GM12878 (cell line): ENCODE data around the gene CAMTA1. TPM values are rescaled to one million over a fixed set of nuclear protein-coding genes. Genes with fewer than 3 reads are reported as not detected.

Experiments
- ELK1 ChIP-seq: IDR thresholded peaks from 2 replicates; pipeline ENCODE4 v1.6.1; 2012; ENCODE audit warnings: low read depth, low read length, improper control_type of control experiment
- ETV6 ChIP-seq, 2 experiments: fragments of 450-650 bp in 1 of 2; IDR thresholded peaks in 1 of 2; conservative IDR thresholded peaks in 1 of 2; 2 replicates each; pipeline ENCODE4 v1.6.1; 2014; ENCODE audit warnings: antibody characterized with exemption in 1 of 2, borderline replicate concordance in 1 of 2, low read depth in 1 of 2, mild to moderate bottlenecking in 1 of 2, moderate library complexity in 1 of 2
- FOXK2 ChIP-seq: fragments of 450-650 bp; IDR thresholded peaks from 2 replicates; pipeline ENCODE4 v1.6.1; 2017; ENCODE audit warnings: mild to moderate bottlenecking, moderate library complexity
- JUNB ChIP-seq: IDR thresholded peaks from 2 replicates; pipeline ENCODE4 v1.6.1; 2016; ENCODE audit warnings: antibody characterized with exemption, mild to moderate bottlenecking
- MXI1 ChIP-seq: fragments of 150-350 bp; IDR thresholded peaks from 2 replicates; pipeline ENCODE4 v1.6.1; 2011; ENCODE audit warnings: low read depth, mild to moderate bottlenecking, inconsistent platforms, low read length, improper control_type of control experiment
- RELB ChIP-seq: fragments of 450-650 bp; IDR thresholded peaks from 2 replicates; pipeline ENCODE4 v1.6.1; 2017; ENCODE audit warnings: low read depth, mild to moderate bottlenecking, moderate library complexity
- ZBTB40 ChIP-seq: fragments of 450-650 bp; IDR thresholded peaks from 2 replicates; pipeline ENCODE4 v1.6.1; 2016; ENCODE audit warnings: mild to moderate bottlenecking, moderate library complexity, borderline replicate concordance
- ZNF24 ChIP-seq: fragments of 450-650 bp; IDR thresholded peaks from 2 replicates; pipeline ENCODE4 v1.6.1; 2017; ENCODE audit warnings: antibody characterized with exemption, mild to moderate bottlenecking
- ZNF592 ChIP-seq: fragments of 450-650 bp; IDR thresholded peaks from 2 replicates; pipeline ENCODE4 v1.6.1; 2017; ENCODE audit warnings: mild to moderate bottlenecking, moderate library complexity
- polyA plus RNA-seq, 11 experiments: library from polyadenylated mRNA; depleted of rRNA in 4 of 11; unstranded in 6 of 11; stranded (reverse) in 5 of 11; fragments of >200 nt; fragmentation: Nextera tagmentation in 4 of 11; fragmentation: Illumina TruSeq in 1 of 11; extraction: Ambion mirVana in 4 of 11; extraction: Trizol in 1 of 11; gene quantifications; 1 replicate in 1 of 11; 2 replicates in 10 of 11; pipeline versions ENCODE4 v1.2.1 to v1.2.3, GENCODE V29; 2011 to 2016; ENCODE audit warnings: inconsistent platforms in 2 of 11, missing spikeins in 2 of 11, low read depth in 1 of 11
- total RNA-seq, 4 experiments: library from RNA; depleted of rRNA in 3 of 4; stranded (reverse); fragments of >200 nt in 3 of 4; fragmentation: Illumina TruSeq in 1 of 4; extraction: Trizol in 1 of 4; gene quantifications; 2 replicates each; pipeline versions ENCODE4 v1.2.1 to v1.2.3, GENCODE V29; 2013 to 2021
- TF ChIP-seq, protein P1 (sequence below): IDR thresholded peaks from 2 replicates; pipeline ENCODE4 v1.6.1; 2012; ENCODE audit warnings: low read length, inconsistent platforms
- TF ChIP-seq, protein P2 (sequence below), 3 experiments: IDR thresholded peaks in 2 of 3; conservative IDR thresholded peaks in 1 of 3; 2 replicates each; pipeline ENCODE4 v1.5.1; 2011; ENCODE audit warnings: low read depth in 3 of 3, low read length in 3 of 3, mild to moderate bottlenecking in 3 of 3, control low read depth in 2 of 3, moderate library complexity in 2 of 3, inconsistent platforms in 1 of 3, mixed read lengths in 1 of 3; ENCODE audit not compliant: control insufficient read depth in 2 of 3, insufficient read depth in 1 of 3; ENCODE audit errors: extremely low read depth in 1 of 3

Gene CAMTA1
- total and polyA plus RNA-seq, 10 of the 15 experiments (the other 5 are each of a cell fraction or from before 2014, with no cell fraction given) = 37.7 to 148 (median 76.4) TPM

DNA sequence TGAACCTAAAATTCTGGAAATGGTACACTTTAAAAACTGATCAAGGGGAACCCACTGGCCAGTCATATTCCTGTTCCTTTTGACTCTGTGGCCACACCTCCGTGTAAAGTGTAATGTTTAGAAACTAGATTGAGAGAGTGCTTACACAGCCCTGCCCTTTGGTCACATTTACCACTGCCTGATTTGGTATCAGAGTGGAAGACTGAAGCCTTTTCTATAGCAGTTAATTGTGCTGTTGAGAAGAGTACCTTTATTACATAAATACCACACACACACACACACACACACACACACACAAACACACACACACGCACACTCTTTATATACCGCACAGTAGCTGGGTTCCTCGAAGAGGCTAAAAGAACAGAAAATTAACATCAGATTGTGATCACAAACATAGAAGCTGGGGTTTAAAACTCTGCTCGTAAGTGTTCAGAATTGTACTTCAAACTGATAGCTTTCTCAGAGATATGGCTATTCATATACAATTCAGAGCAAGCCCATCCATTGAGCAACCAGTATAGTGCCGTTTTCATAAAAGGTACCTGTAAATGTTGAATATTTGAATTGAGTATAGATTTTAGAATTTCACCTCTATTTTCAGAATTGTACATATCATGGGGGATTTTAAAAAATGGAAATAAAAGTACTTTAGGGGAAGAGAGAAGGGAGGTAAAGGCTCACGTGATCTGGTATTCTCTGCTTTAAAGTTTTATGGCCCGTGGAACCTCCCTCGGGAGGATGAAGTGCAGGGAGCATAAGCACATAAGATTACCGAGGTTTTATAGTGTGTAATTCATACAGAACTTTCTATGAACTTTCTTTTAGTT lies 37.5 kb downstream of the CAMTA1 start (continued):
- TF ChIP-seq, protein P1, sequence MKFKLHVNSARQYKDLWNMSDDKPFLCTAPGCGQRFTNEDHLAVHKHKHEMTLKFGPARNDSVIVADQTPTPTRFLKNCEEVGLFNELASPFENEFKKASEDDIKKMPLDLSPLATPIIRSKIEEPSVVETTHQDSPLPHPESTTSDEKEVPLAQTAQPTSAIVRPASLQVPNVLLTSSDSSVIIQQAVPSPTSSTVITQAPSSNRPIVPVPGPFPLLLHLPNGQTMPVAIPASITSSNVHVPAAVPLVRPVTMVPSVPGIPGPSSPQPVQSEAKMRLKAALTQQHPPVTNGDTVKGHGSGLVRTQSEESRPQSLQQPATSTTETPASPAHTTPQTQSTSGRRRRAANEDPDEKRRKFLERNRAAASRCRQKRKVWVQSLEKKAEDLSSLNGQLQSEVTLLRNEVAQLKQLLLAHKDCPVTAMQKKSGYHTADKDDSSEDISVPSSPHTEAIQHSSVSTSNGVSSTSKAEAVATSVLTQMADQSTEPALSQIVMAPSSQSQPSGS = no peak
- TF ChIP-seq ZNF24 (no peak; the same call in 1 of the 2 replicates), ELK1 (no peak), FOXK2 (no peak), ZBTB40 (no peak), ETV6 (conservative IDR thresholded peaks at IDR 0.05 in 1 of 2, IDR thresholded peaks at IDR 0.05 in 1 of 2; ENCODE audit: borderline replicate concordance in 1 of 2, low read depth in 1 of 2) (no peak), JUNB (peak; percentile 60), MXI1 (no peak), RELB (0 out of 2 replicates have a peak, but pooled peaks have one; percentile 51), ZNF592 (no peak)
- TF ChIP-seq, protein P2, sequence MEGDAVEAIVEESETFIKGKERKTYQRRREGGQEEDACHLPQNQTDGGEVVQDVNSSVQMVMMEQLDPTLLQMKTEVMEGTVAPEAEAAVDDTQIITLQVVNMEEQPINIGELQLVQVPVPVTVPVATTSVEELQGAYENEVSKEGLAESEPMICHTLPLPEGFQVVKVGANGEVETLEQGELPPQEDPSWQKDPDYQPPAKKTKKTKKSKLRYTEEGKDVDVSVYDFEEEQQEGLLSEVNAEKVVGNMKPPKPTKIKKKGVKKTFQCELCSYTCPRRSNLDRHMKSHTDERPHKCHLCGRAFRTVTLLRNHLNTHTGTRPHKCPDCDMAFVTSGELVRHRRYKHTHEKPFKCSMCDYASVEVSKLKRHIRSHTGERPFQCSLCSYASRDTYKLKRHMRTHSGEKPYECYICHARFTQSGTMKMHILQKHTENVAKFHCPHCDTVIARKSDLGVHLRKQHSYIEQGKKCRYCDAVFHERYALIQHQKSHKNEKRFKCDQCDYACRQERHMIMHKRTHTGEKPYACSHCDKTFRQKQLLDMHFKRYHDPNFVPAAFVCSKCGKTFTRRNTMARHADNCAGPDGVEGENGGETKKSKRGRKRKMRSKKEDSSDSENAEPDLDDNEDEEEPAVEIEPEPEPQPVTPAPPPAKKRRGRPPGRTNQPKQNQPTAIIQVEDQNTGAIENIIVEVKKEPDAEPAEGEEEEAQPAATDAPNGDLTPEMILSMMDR (IDR thresholded peaks at IDR 0.05 in 2 of 3, conservative IDR thresholded peaks at IDR 0.05 in 1 of 3; ENCODE audit: control insufficient read depth in 2 of 3, extremely low read depth in 1 of 3, insufficient read depth in 1 of 3, low read depth in 3 of 3, low read length in 3 of 3) = no peak
